Neural cell (in vitro differentiated cells): ENCODE measurements around the gene GPATCH4. TPM values are rescaled to one million over a fixed set of nuclear protein-coding genes. Genes with fewer than 3 reads are reported as not detected.

Experiments
- H2AFZ ChIP-seq: fragments of 200-600, 300-800 bp; sonication (generic), shearing (Covaris generic); 2 replicates; pipeline ENCODE4 v1.6.0; 2014; ENCODE audit warnings: low read depth, mild to moderate bottlenecking, antibody characterized with exemption, low read length, moderate library complexity
- H3F3A ChIP-seq: fragments of 200-600 bp; shearing (Covaris generic); 2 replicates; pipeline ENCODE4 v1.6.1; 2016; ENCODE audit warnings: mild to moderate bottlenecking, moderate library complexity, mixed read lengths, antibody characterized with exemption, low read length; ENCODE audit not compliant: insufficient read depth, poor library complexity, severe bottlenecking
- H3K27ac ChIP-seq: fragments of 200-600, 300-800 bp; sonication (generic), shearing (Covaris generic); 2 replicates; pipeline ENCODE4 v1.5.1; 2014; ENCODE audit warnings: mild to moderate bottlenecking, low read length, moderate library complexity
- H3K27me3 ChIP-seq: fragments of 300-800, 200-600 bp; sonication (generic), shearing (Covaris generic); 2 replicates; pipeline ENCODE4 v1.6.0; 2014; ENCODE audit warnings: mild to moderate bottlenecking, low read depth, low read length, moderate library complexity; ENCODE audit not compliant: insufficient read depth
- H3K36me3 ChIP-seq: fragments of 300-800, 200-600 bp; sonication (generic), shearing (Covaris generic); 2 replicates; pipeline ENCODE4 v1.5.1; 2014; ENCODE audit warnings: mild to moderate bottlenecking, antibody characterized with exemption, low read length, moderate library complexity; ENCODE audit not compliant: insufficient read depth
- H3K4me2 ChIP-seq: fragments of 300-800, 200-600 bp; sonication (generic), shearing (Covaris generic); 2 replicates; pipeline ENCODE4 v1.6.0; 2014; ENCODE audit warnings: mild to moderate bottlenecking, low read length
- H3K4me3 ChIP-seq: fragments of 300-800, 200-600 bp; sonication (generic), shearing (Covaris generic); 2 replicates; pipeline ENCODE4 v1.5.1; 2014; ENCODE audit warnings: mild to moderate bottlenecking, low read length, moderate library complexity
- H3K79me2 ChIP-seq: fragments of 200-600 bp; shearing (Covaris generic); replicated peaks from 2 replicates; pipeline ENCODE4 v1.6.0; 2014; ENCODE audit warnings: mild to moderate bottlenecking, low read length, moderate library complexity; ENCODE audit not compliant: insufficient read depth
- H3K9ac ChIP-seq: fragments of 300-800, 200-600 bp; sonication (generic), shearing (Covaris generic); 2 replicates; pipeline ENCODE4 v1.6.1; 2016; ENCODE audit warnings: mild to moderate bottlenecking, low read length, mixed read lengths
- H3K9me2 ChIP-seq: fragments of 200-600 bp; shearing (Covaris generic); 2 replicates; pipeline ENCODE4 v1.6.1; 2016; ENCODE audit warnings: mild to moderate bottlenecking, low read length, mixed read lengths; ENCODE audit not compliant: insufficient read depth
- H3K9me3 ChIP-seq: fragments of 200-600, 300-800 bp; sonication (generic), shearing (Covaris generic); 2 replicates; pipeline ENCODE4 v1.6.1; 2016; ENCODE audit warnings: mild to moderate bottlenecking, mixed run types, low read length, moderate library complexity, mixed read lengths
- H4K20me1 ChIP-seq: fragments of 200-600 bp; shearing (Covaris generic); 2 replicates; pipeline ENCODE4 v1.6.1; 2016; ENCODE audit warnings: mild to moderate bottlenecking, mixed run types; ENCODE audit not compliant: insufficient read depth
- EP300 ChIP-seq: fragments of 450-650 bp; conservative IDR thresholded peaks from 2 replicates; pipeline ENCODE4 v1.6.1; 2014; ENCODE audit warnings: antibody characterized with exemption, mild to moderate bottlenecking, moderate library complexity; ENCODE audit not compliant: poor library complexity, severe bottlenecking
- EZH2 ChIP-seq: fragments of 200-600, 300-800 bp; shearing (Covaris generic), sonication (generic); IDR thresholded peaks from 2 replicates; pipeline ENCODE4 v1.6.1; 2014; ENCODE audit warnings: antibody characterized with exemption, low read length, borderline replicate concordance, mild to moderate bottlenecking; ENCODE audit not compliant: insufficient read depth, poor library complexity, severe bottlenecking
- MXI1 ChIP-seq: fragments of 450-650 bp; conservative IDR thresholded peaks from 2 replicates; pipeline ENCODE4 v1.6.1; 2014; ENCODE audit warnings: antibody characterized with exemption, mild to moderate bottlenecking; ENCODE audit not compliant: poor library complexity, severe bottlenecking
- POLR2AphosphoS5 ChIP-seq: IDR thresholded peaks from 2 replicates; pipeline ENCODE4 v1.6.1; 2012
- RAD21 ChIP-seq: fragments of 450-650 bp; conservative IDR thresholded peaks from 2 replicates; pipeline ENCODE4 v1.6.1; 2014; ENCODE audit warnings: antibody characterized with exemption, mild to moderate bottlenecking, moderate library complexity
- SMC3 ChIP-seq: fragments of 450-650 bp; conservative IDR thresholded peaks from 2 replicates; pipeline ENCODE4 v1.6.1; 2014; ENCODE audit warnings: antibody characterized with exemption, mild to moderate bottlenecking, moderate library complexity; ENCODE audit not compliant: poor library complexity
- TAF1 ChIP-seq: IDR thresholded peaks from 2 replicates; pipeline ENCODE4 v1.6.1; 2012; ENCODE audit warnings: low read depth
- polyA plus RNA-seq: library from polyadenylated mRNA; depleted of rRNA; stranded (reverse); fragments of >200 nt; gene quantifications from 2 replicates; pipeline ENCODE4 v1.2.3, GENCODE V29; 2014
- TF ChIP-seq, protein P1 (sequence below): IDR thresholded peaks from 2 replicates; pipeline ENCODE4 v1.6.1; 2012; ENCODE audit warnings: borderline replicate concordance
- TF ChIP-seq, protein P2 (sequence below): fragments of 450-650 bp; IDR thresholded peaks from 2 replicates; pipeline ENCODE4 v1.5.1; 2014; ENCODE audit warnings: antibody characterized with exemption, mild to moderate bottlenecking, moderate library complexity; ENCODE audit not compliant: poor library complexity, severe bottlenecking

The GPATCH4 gene
- polyA plus RNA-seq, 1 donor from 2014 or later, result 3.9 TPM

DNA sequence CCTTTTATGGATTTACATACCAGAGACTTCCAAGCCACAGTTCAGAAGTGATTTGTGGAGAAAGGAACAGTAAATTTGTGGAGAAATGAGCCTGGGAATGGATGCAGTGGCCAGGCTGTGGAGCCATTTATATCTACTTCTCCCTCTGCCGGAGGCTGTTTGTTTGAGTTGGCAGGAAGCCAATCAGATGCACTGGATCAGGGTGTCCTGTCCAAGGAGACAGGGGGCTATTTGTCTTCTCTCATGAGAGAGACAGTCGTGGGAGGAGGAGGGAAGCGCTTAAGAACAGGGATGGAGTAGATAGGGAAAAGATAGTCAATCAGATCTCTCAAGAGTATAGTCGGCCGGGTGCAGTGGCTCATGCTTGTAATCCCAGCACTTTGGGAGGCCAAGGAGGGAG is 15.2 kb upstream of the GPATCH4 start:
- Histone ChIP-seq H3K9ac (no peak overlapping the region), H3K4me2 (no peak overlapping the region), H2AFZ (no peak overlapping the region), H3K9me3 (no peaks in the 10 kb centered on the region), H3K27ac (no peak overlapping the region), H3K9me2 (no peaks in the 10 kb centered on the region), H3K4me3 (no peak overlapping the region), H3F3A (no peaks in the 10 kb centered on the region), H3K27me3 (peaks cover 23% of the 10 kb centered on the region), H4K20me1 (no peaks in the 10 kb centered on the region), H3K79me2 (no peaks in the 10 kb centered on the region), H3K36me3 (no peaks in the 10 kb centered on the region)
- TF ChIP-seq, protein P1, sequence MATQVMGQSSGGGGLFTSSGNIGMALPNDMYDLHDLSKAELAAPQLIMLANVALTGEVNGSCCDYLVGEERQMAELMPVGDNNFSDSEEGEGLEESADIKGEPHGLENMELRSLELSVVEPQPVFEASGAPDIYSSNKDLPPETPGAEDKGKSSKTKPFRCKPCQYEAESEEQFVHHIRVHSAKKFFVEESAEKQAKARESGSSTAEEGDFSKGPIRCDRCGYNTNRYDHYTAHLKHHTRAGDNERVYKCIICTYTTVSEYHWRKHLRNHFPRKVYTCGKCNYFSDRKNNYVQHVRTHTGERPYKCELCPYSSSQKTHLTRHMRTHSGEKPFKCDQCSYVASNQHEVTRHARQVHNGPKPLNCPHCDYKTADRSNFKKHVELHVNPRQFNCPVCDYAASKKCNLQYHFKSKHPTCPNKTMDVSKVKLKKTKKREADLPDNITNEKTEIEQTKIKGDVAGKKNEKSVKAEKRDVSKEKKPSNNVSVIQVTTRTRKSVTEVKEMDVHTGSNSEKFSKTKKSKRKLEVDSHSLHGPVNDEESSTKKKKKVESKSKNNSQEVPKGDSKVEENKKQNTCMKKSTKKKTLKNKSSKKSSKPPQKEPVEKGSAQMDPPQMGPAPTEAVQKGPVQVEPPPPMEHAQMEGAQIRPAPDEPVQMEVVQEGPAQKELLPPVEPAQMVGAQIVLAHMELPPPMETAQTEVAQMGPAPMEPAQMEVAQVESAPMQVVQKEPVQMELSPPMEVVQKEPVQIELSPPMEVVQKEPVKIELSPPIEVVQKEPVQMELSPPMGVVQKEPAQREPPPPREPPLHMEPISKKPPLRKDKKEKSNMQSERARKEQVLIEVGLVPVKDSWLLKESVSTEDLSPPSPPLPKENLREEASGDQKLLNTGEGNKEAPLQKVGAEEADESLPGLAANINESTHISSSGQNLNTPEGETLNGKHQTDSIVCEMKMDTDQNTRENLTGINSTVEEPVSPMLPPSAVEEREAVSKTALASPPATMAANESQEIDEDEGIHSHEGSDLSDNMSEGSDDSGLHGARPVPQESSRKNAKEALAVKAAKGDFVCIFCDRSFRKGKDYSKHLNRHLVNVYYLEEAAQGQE, result no peak
- TF ChIP-seq TAF1 (no peak), SMC3 (no peak), EP300 (no peak)
- TF ChIP-seq, protein P2, sequence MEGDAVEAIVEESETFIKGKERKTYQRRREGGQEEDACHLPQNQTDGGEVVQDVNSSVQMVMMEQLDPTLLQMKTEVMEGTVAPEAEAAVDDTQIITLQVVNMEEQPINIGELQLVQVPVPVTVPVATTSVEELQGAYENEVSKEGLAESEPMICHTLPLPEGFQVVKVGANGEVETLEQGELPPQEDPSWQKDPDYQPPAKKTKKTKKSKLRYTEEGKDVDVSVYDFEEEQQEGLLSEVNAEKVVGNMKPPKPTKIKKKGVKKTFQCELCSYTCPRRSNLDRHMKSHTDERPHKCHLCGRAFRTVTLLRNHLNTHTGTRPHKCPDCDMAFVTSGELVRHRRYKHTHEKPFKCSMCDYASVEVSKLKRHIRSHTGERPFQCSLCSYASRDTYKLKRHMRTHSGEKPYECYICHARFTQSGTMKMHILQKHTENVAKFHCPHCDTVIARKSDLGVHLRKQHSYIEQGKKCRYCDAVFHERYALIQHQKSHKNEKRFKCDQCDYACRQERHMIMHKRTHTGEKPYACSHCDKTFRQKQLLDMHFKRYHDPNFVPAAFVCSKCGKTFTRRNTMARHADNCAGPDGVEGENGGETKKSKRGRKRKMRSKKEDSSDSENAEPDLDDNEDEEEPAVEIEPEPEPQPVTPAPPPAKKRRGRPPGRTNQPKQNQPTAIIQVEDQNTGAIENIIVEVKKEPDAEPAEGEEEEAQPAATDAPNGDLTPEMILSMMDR, result no peak

DNA sequence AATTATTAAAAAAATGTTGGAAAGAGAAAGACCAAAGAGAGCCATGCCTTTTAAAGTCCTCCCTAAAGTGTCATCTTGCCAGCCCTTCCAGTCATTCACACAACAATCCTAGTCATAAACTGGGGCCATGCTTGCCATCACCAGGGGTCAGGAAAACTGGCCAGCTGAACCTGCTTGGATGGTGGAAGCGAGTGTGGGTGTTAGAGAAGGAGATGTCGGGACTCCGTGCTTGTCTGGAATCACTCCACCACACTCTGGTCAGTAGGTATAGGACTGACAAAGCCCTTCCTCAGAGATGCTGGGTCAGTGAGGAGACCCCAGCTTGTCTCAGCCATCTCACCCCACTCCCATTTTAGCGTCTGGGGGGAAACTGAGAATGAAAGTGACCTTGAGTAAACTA is 14.7 kb upstream of the GPATCH4 start:
- no peak overlapping the region for H2AFZ ChIP-seq
- H3K79me2 ChIP-seq, result no peaks in the 10 kb centered on the region
- no peaks in the 10 kb centered on the region for H3K9me2 ChIP-seq
- H3K4me3 ChIP-seq, result no peak overlapping the region
- no peaks in the 10 kb centered on the region for H3K9me3 ChIP-seq
- no peak overlapping the region for H3K4me2 ChIP-seq
- peaks cover 22% of the 10 kb centered on the region for H3K27me3 ChIP-seq
- H3F3A ChIP-seq, result no peaks in the 10 kb centered on the region
- TF ChIP-seq EP300 (no peak), SMC3 (no peak), EZH2 (no peak), RAD21 (no peak), TAF1 (no peak), MXI1 (no peak), POLR2AphosphoS5 (no peak)
- TF ChIP-seq, protein P1, result no peak
- TF ChIP-seq, protein P2, result no peak
- H3K9ac ChIP-seq, result no peak overlapping the region
- H3K36me3 ChIP-seq, result no peaks in the 10 kb centered on the region
- no peak overlapping the region for H3K27ac ChIP-seq
- no peaks in the 10 kb centered on the region for H4K20me1 ChIP-seq
